CD8-positive, alpha-beta memory T cell (primary cell): ENCODE results near the gene KBTBD8. TPM values are rescaled to one million over a fixed set of nuclear protein-coding genes. Genes with fewer than 3 reads are reported as not detected.

Source experiments
- CTCF ChIA-PET: fragments of 350-600 bp; sonication (Branson Sonifier 250); formaldehyde crosslinking; loops from one replicate; lab custom pipeline; 2021; ENCODE audit warnings: antibody characterized with exemption; lab: Charles Lee
- POLR2A ChIA-PET: fragments of 350-600 bp; sonication (Branson Sonifier 250); formaldehyde crosslinking; loops from one replicate; lab custom pipeline; 2021; ENCODE audit warnings: antibody characterized with exemption; lab: Charles Lee
- DNase-seq, 5 donors: peaks; one replicate each; pipeline versions ENCODE4 v3.0.0 to v3.0.0-alpha.2; 2020 to 2022; ENCODE audit warnings: mixed read lengths in 1 of 5
- H3K27ac ChIP-seq: one replicate; pipeline ENCODE4 v1.7.0; 2013; ENCODE audit warnings: low read depth, mild to moderate bottlenecking, low read length, moderate library complexity
- H3K27me3 ChIP-seq: 2 replicates; pipeline ENCODE4 v1.7.0; 2013; ENCODE audit warnings: low read length, mild to moderate bottlenecking; ENCODE audit not compliant: insufficient read depth, poor library complexity, severe bottlenecking
- H3K36me3 ChIP-seq: 2 replicates; pipeline ENCODE4 v1.7.0; 2013; ENCODE audit warnings: mild to moderate bottlenecking, low read length, moderate library complexity; ENCODE audit not compliant: insufficient read depth
- H3K4me1 ChIP-seq: 2 replicates; pipeline ENCODE4 v1.7.0; 2013; ENCODE audit warnings: mild to moderate bottlenecking, low read length, moderate library complexity; ENCODE audit not compliant: insufficient read depth
- H3K4me3 ChIP-seq: 2 replicates; pipeline ENCODE4 v1.7.0; 2013; ENCODE audit warnings: mild to moderate bottlenecking, low read length
- H3K9me3 ChIP-seq: 2 replicates; pipeline ENCODE4 v1.7.0; 2013; ENCODE audit warnings: mild to moderate bottlenecking, low read length
- H3K27ac Mint-ChIP-seq, 8 donors: one replicate each; pipeline ENCODE4 v1.8.0; 2020 to 2021; ENCODE audit warnings: mixed read lengths in 8 of 8, mild to moderate bottlenecking in 6 of 8, inconsistent platforms in 3 of 8, moderate library complexity in 3 of 8
- H3K27me3 Mint-ChIP-seq, 2 donors: one replicate each; pipeline ENCODE4 v1.8.0; 2020 to 2021; ENCODE audit warnings: mixed read lengths in 2 of 2, mild to moderate bottlenecking in 1 of 2, moderate library complexity in 1 of 2
- H3K36me3 Mint-ChIP-seq, 3 donors: one replicate each; pipeline ENCODE4 v1.8.0; 2020 to 2021; ENCODE audit warnings: mixed read lengths in 3 of 3, inconsistent platforms in 1 of 3, mild to moderate bottlenecking in 1 of 3
- H3K4me1 Mint-ChIP-seq, 3 donors: one replicate each; pipeline ENCODE4 v1.8.0; 2020 to 2021; ENCODE audit warnings: mixed read lengths in 3 of 3, inconsistent platforms in 1 of 3, mild to moderate bottlenecking in 1 of 3
- H3K4me3 Mint-ChIP-seq, 7 donors: one replicate each; pipeline ENCODE4 v1.8.0; 2020 to 2021; ENCODE audit warnings: mixed read lengths in 7 of 7, mild to moderate bottlenecking in 6 of 7, moderate library complexity in 4 of 7, inconsistent platforms in 2 of 7
- H3K9me3 Mint-ChIP-seq, 5 donors: one replicate each; pipeline ENCODE4 v1.8.0; 2020 to 2022; ENCODE audit warnings: mixed read lengths in 5 of 5, mild to moderate bottlenecking in 3 of 5, moderate library complexity in 2 of 5, inconsistent platforms in 1 of 5
- polyA plus RNA-seq: library from polyadenylated mRNA; unstranded; fragments of 300-500 nt; fragmentation: Illumina TruSeq; gene quantifications from one replicate; pipeline ENCODE4 v1.2.3, GENCODE V29; 2021
- total RNA-seq, 2 experiments: library from RNA; stranded (reverse); gene quantifications; one replicate each; pipeline ENCODE4 v1.2.3, GENCODE V29; 2021

Gene KBTBD8
- total and polyA plus RNA-seq, 3 experiments from 2014 or later: 3.6 to 23.3 (median 21.9) TPM

- no peaks in the 10 kb centered on the region for H3K9me3 ChIP-seq
- H3K27me3 Mint-ChIP-seq: peaks cover 0 to 1% of the 10 kb centered on the region in 2 donors
- DNase-seq: no peak
- ChIA-PET CTCF (no interaction called here), POLR2A (no interaction called here)
- H3K9me3 Mint-ChIP-seq: no peaks in the 10 kb centered on the region
- peaks cover 8% of the 10 kb centered on the region for H3K4me1 ChIP-seq
- H3K27me3 ChIP-seq: no peaks in the 10 kb centered on the region
- H3K36me3 ChIP-seq: peaks cover 8% of the 10 kb centered on the region
- peaks cover 10 to 20% (median 14%) of the 10 kb centered on the region in 3 donors for H3K4me1 Mint-ChIP-seq
- peaks cover 9 to 48% (median 29%) of the 10 kb centered on the region in 3 donors for H3K36me3 Mint-ChIP-seq
- no peak overlapping the region for H3K4me3 Mint-ChIP-seq
- no peak overlapping the region for H3K27ac Mint-ChIP-seq
- H3K27ac ChIP-seq: no peak overlapping the region
- H3K4me3 ChIP-seq: no peak overlapping the region
These were observed 13.5 kb downstream of the KBTBD8 start for GRCh38 chr3:67011414-67012131.

DNA sequence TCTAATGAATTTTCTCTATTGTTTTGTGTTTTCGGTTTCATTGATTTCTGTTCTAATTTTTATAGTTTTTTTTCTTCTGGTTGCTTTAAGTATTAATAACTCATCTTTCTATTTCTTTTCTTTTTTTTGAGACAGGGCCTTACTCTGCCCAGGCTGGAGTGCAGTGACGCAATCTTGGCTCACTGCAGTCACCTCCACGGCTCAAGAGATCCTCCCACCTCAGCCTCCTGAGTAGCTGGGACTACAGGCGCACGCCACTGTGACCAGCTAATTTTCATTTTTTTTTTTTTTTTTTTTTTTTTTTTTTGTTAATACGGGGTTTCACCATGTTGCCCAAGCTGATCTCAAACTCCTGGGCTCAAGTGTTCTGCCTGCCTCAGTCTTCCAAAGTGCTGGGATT lies 14.5 kb downstream of the KBTBD8 start:
- POLR2A ChIA-PET: no interaction called here
- Histone ChIP-seq H3K4me3 (no peak overlapping the region), H3K9me3 (no peaks in the 10 kb centered on the region), H3K27me3 (no peaks in the 10 kb centered on the region), H3K36me3 (peaks cover 8% of the 10 kb centered on the region), H3K4me1 (peaks cover 17% of the 10 kb centered on the region), H3K27ac (peak overlapping the region; percentile 10)
- CTCF ChIA-PET: no interaction called here
- peaks cover 9 to 44% (median 27%) of the 10 kb centered on the region in 3 donors for H3K36me3 Mint-ChIP-seq
- H3K4me1 Mint-ChIP-seq: peaks cover 8 to 22% (median 15%) of the 10 kb centered on the region in 3 donors
- H3K27ac Mint-ChIP-seq: no peak overlapping the region
- no peak overlapping the region for H3K4me3 Mint-ChIP-seq
- peaks cover 0 to 1% of the 10 kb centered on the region in 2 donors for H3K27me3 Mint-ChIP-seq
- H3K9me3 Mint-ChIP-seq: no peaks in the 10 kb centered on the region
- DNase-seq: no peak

- no peaks in the 10 kb centered on the region for H3K36me3 ChIP-seq
- H3K4me3 ChIP-seq: no peak overlapping the region
- peak overlapping the region in 1 of 8 donors; percentile 24 for H3K27ac Mint-ChIP-seq
- ChIA-PET POLR2A (no interaction called here), CTCF (interaction anchor here (1.0 kb wide), 1 partner anchor 44 kb away, joined by 5 read pairs; no protein-coding TSS in a partner anchor)
- H3K27me3 ChIP-seq: no peaks in the 10 kb centered on the region
- no peaks in the 10 kb centered on the region for H3K9me3 Mint-ChIP-seq
- peaks cover 0 to 1% of the 10 kb centered on the region in 2 donors for H3K27me3 Mint-ChIP-seq
- H3K9me3 ChIP-seq: no peaks in the 10 kb centered on the region
- H3K4me1 Mint-ChIP-seq: peaks cover 8 to 19% (median 18%) of the 10 kb centered on the region in 3 donors
- no peak overlapping the region for H3K27ac ChIP-seq
- no peak overlapping the region for H3K4me3 Mint-ChIP-seq
- H3K36me3 Mint-ChIP-seq: peaks cover 4 to 15% (median 11%) of the 10 kb centered on the region in 3 donors
- no peak for DNase-seq
- peaks cover 17% of the 10 kb centered on the region for H3K4me1 ChIP-seq
These were observed 17.8 kb downstream of the KBTBD8 start for GRCh38 chr3:67015702-67016484.

GRCh38 chr3:67016522-67017080 lies 18.5 kb downstream of the KBTBD8 start:
- peak overlapping the region in 2 of 8 donors; percentile 2 to 24 for H3K27ac Mint-ChIP-seq
- peaks cover 4 to 9% (median 9%) of the 10 kb centered on the region in 3 donors for H3K36me3 Mint-ChIP-seq
- H3K27me3 Mint-ChIP-seq: peaks cover 0 to 1% of the 10 kb centered on the region in 2 donors
- Histone ChIP-seq H3K4me1 (peaks cover 17% of the 10 kb centered on the region), H3K27ac (no peak overlapping the region), H3K27me3 (no peaks in the 10 kb centered on the region), H3K9me3 (no peaks in the 10 kb centered on the region), H3K36me3 (no peaks in the 10 kb centered on the region), H3K4me3 (no peak overlapping the region)
- ChIA-PET POLR2A (no interaction called here), CTCF (interaction anchor here (1.0 kb wide), 1 partner anchor 44 kb away, joined by 5 read pairs; no protein-coding TSS in a partner anchor)
- peaks cover 8 to 19% (median 18%) of the 10 kb centered on the region in 3 donors for H3K4me1 Mint-ChIP-seq
- H3K9me3 Mint-ChIP-seq: no peaks in the 10 kb centered on the region
- no peak for DNase-seq
- H3K4me3 Mint-ChIP-seq: no peak overlapping the region

DNA sequence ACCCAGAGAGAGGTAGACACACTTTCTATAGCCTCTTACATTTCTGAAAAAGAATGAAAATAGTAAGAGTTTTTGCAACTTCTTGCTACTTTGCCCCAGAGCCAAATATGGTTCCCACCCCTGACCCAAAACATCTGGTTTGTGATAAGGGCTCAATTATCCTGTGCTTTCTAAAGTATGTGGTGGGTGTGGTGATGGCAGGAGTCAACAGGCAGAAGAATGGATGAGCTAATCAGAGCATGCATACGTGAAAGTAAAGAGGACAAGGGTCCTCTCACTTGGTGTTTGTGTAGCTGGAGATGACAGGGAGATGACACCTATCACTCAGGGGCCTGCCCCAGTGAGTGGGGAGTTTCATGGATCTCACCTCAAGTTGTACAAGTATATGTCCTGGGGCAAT lies 19.1 kb downstream of the KBTBD8 start:
- peaks cover 5 to 19% (median 18%) of the 10 kb centered on the region in 3 donors for H3K4me1 Mint-ChIP-seq
- Histone ChIP-seq H3K27ac (no peak overlapping the region), H3K4me1 (peaks cover 17% of the 10 kb centered on the region), H3K36me3 (no peaks in the 10 kb centered on the region), H3K27me3 (no peaks in the 10 kb centered on the region), H3K4me3 (no peak overlapping the region), H3K9me3 (no peaks in the 10 kb centered on the region)
- H3K9me3 Mint-ChIP-seq: no peaks in the 10 kb centered on the region
- peaks cover 0 to 3% (median 2%) of the 10 kb centered on the region in 3 donors for H3K36me3 Mint-ChIP-seq
- POLR2A ChIA-PET: no interaction called here
- DNase-seq: no peak
- CTCF ChIA-PET: no interaction called here
- H3K27ac Mint-ChIP-seq: no peak overlapping the region
- H3K4me3 Mint-ChIP-seq: no peak overlapping the region
- peaks cover 0 to 1% of the 10 kb centered on the region in 2 donors for H3K27me3 Mint-ChIP-seq

- H3K9me3 Mint-ChIP-seq: no peaks in the 10 kb centered on the region
- peaks cover 0 to 1% of the 10 kb centered on the region in 2 donors for H3K27me3 Mint-ChIP-seq
- no peak overlapping the region for H3K4me3 ChIP-seq
- peak overlapping the region in 3 of 7 donors; percentile 42 to 59 (median 52) for H3K4me3 Mint-ChIP-seq
- peak overlapping the region in 1 of 8 donors; percentile 35 for H3K27ac Mint-ChIP-seq
- peak overlapping the region; percentile 25 for H3K27ac ChIP-seq
- CTCF ChIA-PET: no interaction called here
- H3K4me1 ChIP-seq: peaks cover 17% of the 10 kb centered on the region
- H3K27me3 ChIP-seq: no peaks in the 10 kb centered on the region
- DNase-seq: no peak
- no peaks in the 10 kb centered on the region for H3K9me3 ChIP-seq
- peaks cover 0 to 2% (median 0%) of the 10 kb centered on the region in 3 donors for H3K36me3 Mint-ChIP-seq
- H3K36me3 ChIP-seq: no peaks in the 10 kb centered on the region
- POLR2A ChIA-PET: no interaction called here
- H3K4me1 Mint-ChIP-seq: peaks cover 5 to 19% (median 18%) of the 10 kb centered on the region in 3 donors
These were observed 20.1 kb downstream of the KBTBD8 start for GRCh38 chr3:67018105-67018788.

DNA sequence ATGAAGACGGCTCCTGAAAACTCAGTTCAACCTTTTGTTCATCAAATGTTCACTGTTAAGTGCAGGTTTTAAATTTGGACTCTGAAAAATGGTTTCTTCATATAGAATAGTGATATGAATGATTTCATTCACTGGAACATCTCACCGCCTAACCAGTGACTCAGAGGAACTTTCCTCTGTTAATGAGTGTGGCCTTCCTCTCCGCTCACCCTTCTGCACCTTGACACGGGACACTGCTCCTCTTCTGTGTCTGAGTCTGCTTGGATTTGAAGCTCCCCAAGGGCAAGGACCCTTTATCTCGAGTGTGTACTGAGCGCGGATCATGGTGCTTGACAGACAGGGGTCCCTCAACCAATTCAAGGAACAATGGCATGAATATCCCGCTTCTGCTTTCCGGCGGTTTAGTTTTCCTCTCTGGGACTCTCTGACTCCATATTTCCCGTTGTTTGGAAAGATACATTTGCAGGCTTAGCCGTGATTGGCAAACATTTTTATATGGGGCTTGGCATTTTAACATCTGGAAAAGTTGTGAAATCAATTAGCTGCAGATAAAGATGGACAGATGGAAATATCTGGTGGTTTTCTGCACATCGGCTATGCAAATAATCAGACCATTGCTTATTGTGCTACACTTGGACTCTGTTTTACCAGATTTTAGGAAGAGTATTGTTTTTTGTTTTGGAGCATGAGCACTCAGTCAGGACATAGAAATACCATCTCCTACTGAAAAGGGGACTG lies 20.9 kb downstream of the KBTBD8 start:
- Histone ChIP-seq H3K4me3 (no peak overlapping the region), H3K27me3 (no peaks in the 10 kb centered on the region), H3K36me3 (no peaks in the 10 kb centered on the region), H3K9me3 (no peaks in the 10 kb centered on the region), H3K4me1 (peaks cover 17% of the 10 kb centered on the region), H3K27ac (no peak overlapping the region)
- H3K27me3 Mint-ChIP-seq: peaks cover 0 to 1% of the 10 kb centered on the region in 2 donors
- H3K27ac Mint-ChIP-seq: peak overlapping the region in 1 of 8 donors; percentile 35
- H3K4me3 Mint-ChIP-seq: no peak overlapping the region
- no peaks in the 10 kb centered on the region for H3K9me3 Mint-ChIP-seq
- DNase-seq: no peak
- CTCF ChIA-PET: no interaction called here
- peaks cover 5 to 19% (median 18%) of the 10 kb centered on the region in 3 donors for H3K4me1 Mint-ChIP-seq
- H3K36me3 Mint-ChIP-seq: peaks cover 0 to 2% (median 0%) of the 10 kb centered on the region in 3 donors
- POLR2A ChIA-PET: no interaction called here
